Measurements from ENCODE around the gene SPACDR. TPM values are rescaled to one million over a fixed set of nuclear protein-coding genes. Genes with fewer than 3 reads are reported as not detected.
A peak's percentile ranks its signal among the peaks of the same experiment; 100 is the strongest.

Gene SPACDR
- polyA plus RNA-seq, 1 donor from 2014 or later, result not detected

DNA sequence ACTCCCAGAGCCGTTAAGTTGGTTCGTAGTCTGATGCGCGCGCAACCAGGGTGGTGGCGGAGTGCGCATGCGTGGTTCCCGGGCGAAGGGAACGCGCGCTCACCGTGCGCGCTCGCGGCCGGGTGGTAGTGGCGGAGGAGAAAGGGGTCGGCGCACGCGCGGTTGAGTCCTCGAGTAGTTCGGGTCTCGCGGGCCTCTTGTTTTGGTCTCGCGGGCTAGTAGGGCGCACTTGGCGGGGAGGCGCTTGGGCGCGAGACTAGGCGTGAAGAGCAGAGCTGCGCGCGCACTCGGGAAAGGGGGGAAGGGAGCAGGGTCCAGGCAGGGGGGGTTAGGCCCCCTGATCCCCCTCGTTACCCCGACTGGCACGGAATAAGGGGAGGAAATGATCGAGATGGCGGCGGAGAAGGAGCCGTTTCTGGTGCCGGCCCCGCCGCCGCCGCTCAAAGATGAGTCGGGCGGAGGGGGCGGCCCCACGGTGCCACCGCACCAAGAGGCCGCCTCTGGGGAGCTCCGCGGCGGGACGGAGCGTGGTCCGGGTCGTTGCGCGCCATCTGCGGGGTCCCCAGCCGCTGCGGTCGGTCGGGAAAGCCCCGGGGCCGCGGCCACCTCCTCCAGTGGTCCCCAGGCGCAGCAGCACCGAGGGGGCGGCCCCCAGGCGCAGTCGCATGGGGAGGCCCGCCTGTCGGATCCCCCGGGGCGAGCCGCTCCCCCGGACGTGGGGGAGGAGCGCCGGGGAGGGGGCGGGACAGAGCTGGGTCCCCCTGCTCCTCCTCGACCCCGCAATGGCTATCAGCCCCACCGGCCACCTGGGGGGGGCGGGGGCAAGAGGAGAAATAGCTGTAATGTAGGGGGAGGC, 34.2 kb downstream of the SPACDR start, which contains the start of gene MEPCE:
TSS of gene MEPCE (plus strand) at position 195 of the 856 bp plus-strand sequence. CDS start at position 383, 188 bp downstream.
- H3K4me2 ChIP-seq (ENCODE audit: low read length), result peak within 1 kb of the TSS; percentile 64
- peak within 1 kb of the TSS; percentile 93 for H2AFZ ChIP-seq (ENCODE audit: low read depth, low read length)
- H3K9ac ChIP-seq (ENCODE audit: low read length), result peak within 1 kb of the TSS; percentile 96
- peak within 1 kb of the TSS; percentile 99 for H3K27ac ChIP-seq (ENCODE audit: low read length)
- no peaks in the 10 kb centered on the region for H3K9me2 ChIP-seq (ENCODE audit: insufficient read depth, low read length)
- no peaks in the 10 kb centered on the region for H3F3A ChIP-seq (ENCODE audit: insufficient read depth, low read length, poor library complexity, severe bottlenecking)
- H4K20me1 ChIP-seq (ENCODE audit: insufficient read depth), result no peaks in the 10 kb centered on the region
- no peaks in the 10 kb centered on the region for H3K9me3 ChIP-seq (ENCODE audit: low read length)
- TF ChIP-seq SMC3 (conservative IDR thresholded peaks at IDR 0.05; ENCODE audit: poor library complexity) (no peak), MXI1 (conservative IDR thresholded peaks at IDR 0.05; ENCODE audit: poor library complexity, severe bottlenecking) (no peak), EP300 (conservative IDR thresholded peaks at IDR 0.05; ENCODE audit: poor library complexity, severe bottlenecking) (peak; percentile 19), POLR2AphosphoS5 (IDR thresholded peaks at IDR 0.05) (peak; percentile 79), CTCF (IDR thresholded peaks at IDR 0.05; ENCODE audit: poor library complexity, severe bottlenecking) (no peak), EZH2 (IDR thresholded peaks at IDR 0.05; ENCODE audit: borderline replicate concordance, insufficient read depth, low read length, poor library complexity, severe bottlenecking) (no peak), TAF1 (IDR thresholded peaks at IDR 0.05; ENCODE audit: low read depth) (peak; percentile 25), RAD21 (conservative IDR thresholded peaks at IDR 0.05) (no peak)
- TF ChIP-seq, protein P1, sequence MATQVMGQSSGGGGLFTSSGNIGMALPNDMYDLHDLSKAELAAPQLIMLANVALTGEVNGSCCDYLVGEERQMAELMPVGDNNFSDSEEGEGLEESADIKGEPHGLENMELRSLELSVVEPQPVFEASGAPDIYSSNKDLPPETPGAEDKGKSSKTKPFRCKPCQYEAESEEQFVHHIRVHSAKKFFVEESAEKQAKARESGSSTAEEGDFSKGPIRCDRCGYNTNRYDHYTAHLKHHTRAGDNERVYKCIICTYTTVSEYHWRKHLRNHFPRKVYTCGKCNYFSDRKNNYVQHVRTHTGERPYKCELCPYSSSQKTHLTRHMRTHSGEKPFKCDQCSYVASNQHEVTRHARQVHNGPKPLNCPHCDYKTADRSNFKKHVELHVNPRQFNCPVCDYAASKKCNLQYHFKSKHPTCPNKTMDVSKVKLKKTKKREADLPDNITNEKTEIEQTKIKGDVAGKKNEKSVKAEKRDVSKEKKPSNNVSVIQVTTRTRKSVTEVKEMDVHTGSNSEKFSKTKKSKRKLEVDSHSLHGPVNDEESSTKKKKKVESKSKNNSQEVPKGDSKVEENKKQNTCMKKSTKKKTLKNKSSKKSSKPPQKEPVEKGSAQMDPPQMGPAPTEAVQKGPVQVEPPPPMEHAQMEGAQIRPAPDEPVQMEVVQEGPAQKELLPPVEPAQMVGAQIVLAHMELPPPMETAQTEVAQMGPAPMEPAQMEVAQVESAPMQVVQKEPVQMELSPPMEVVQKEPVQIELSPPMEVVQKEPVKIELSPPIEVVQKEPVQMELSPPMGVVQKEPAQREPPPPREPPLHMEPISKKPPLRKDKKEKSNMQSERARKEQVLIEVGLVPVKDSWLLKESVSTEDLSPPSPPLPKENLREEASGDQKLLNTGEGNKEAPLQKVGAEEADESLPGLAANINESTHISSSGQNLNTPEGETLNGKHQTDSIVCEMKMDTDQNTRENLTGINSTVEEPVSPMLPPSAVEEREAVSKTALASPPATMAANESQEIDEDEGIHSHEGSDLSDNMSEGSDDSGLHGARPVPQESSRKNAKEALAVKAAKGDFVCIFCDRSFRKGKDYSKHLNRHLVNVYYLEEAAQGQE (IDR thresholded peaks at IDR 0.05; ENCODE audit: borderline replicate concordance), result no peak
- peak within 1 kb of the TSS; percentile 81 for H3K4me3 ChIP-seq (ENCODE audit: low read length)
- H3K36me3 ChIP-seq (ENCODE audit: insufficient read depth, low read length), result no peaks in the 10 kb centered on the region
- peaks cover 21% of the 10 kb centered on the region for H3K79me2 ChIP-seq (replicated peaks; ENCODE audit: insufficient read depth, low read length)
- no peaks in the 10 kb centered on the region for H3K27me3 ChIP-seq (ENCODE audit: insufficient read depth, low read depth, low read length)

GRCh38 chr7:100428967-100429636, 35.0 kb downstream of the SPACDR start:
- H3K4me2 ChIP-seq (ENCODE audit: low read length), result peak overlapping the region; percentile 63
- H3K9ac ChIP-seq (ENCODE audit: low read length), result peak overlapping the region; percentile 96
- H3K27ac ChIP-seq (ENCODE audit: low read length), result peak overlapping the region; percentile 99
- no peaks in the 10 kb centered on the region for H3K36me3 ChIP-seq (ENCODE audit: insufficient read depth, low read length)
- peak overlapping the region; percentile 93 for H2AFZ ChIP-seq (ENCODE audit: low read depth, low read length)
- peak; percentile 86 for TF ChIP-seq POLR2AphosphoS5 (IDR thresholded peaks at IDR 0.05)
- TF ChIP-seq CTCF (IDR thresholded peaks at IDR 0.05; ENCODE audit: poor library complexity, severe bottlenecking), result no peak
- no peak for TF ChIP-seq RAD21 (conservative IDR thresholded peaks at IDR 0.05)
- no peak for TF ChIP-seq MXI1 (conservative IDR thresholded peaks at IDR 0.05; ENCODE audit: poor library complexity, severe bottlenecking)
- TF ChIP-seq TAF1 (IDR thresholded peaks at IDR 0.05; ENCODE audit: low read depth), result peak; percentile 65
- peak; percentile 6 for TF ChIP-seq EP300 (conservative IDR thresholded peaks at IDR 0.05; ENCODE audit: poor library complexity, severe bottlenecking)
- TF ChIP-seq, protein P1 (IDR thresholded peaks at IDR 0.05; ENCODE audit: borderline replicate concordance), result peak; percentile 62
- no peak for TF ChIP-seq SMC3 (conservative IDR thresholded peaks at IDR 0.05; ENCODE audit: poor library complexity)
- TF ChIP-seq EZH2 (IDR thresholded peaks at IDR 0.05; ENCODE audit: borderline replicate concordance, insufficient read depth, low read length, poor library complexity, severe bottlenecking), result no peak
- H4K20me1 ChIP-seq (ENCODE audit: insufficient read depth), result no peaks in the 10 kb centered on the region
- H3K9me2 ChIP-seq (ENCODE audit: insufficient read depth, low read length), result no peaks in the 10 kb centered on the region
- peak overlapping the region; percentile 81 for H3K4me3 ChIP-seq (ENCODE audit: low read length)
- no peaks in the 10 kb centered on the region for H3K27me3 ChIP-seq (ENCODE audit: insufficient read depth, low read depth, low read length)
- no peaks in the 10 kb centered on the region for H3K9me3 ChIP-seq (ENCODE audit: low read length)
- H3F3A ChIP-seq (ENCODE audit: insufficient read depth, low read length, poor library complexity, severe bottlenecking), result no peaks in the 10 kb centered on the region
- peaks cover 19% of the 10 kb centered on the region for H3K79me2 ChIP-seq (replicated peaks; ENCODE audit: insufficient read depth, low read length)

Measured in neural cell (in vitro differentiated cells).